NB4 (cell line): ENCODE data around the gene ADGRD2.

Experiments
- POLR2A ChIP-seq: IDR thresholded peaks from 2 replicates; pipeline ENCODE4 v1.6.1; 2011; ENCODE audit warnings: mild to moderate bottlenecking; ENCODE audit not compliant: insufficient read length; ENCODE audit errors: extremely low read depth
- TF ChIP-seq, protein P1 (sequence below): IDR thresholded peaks from one replicate; pipeline ENCODE4 v1.5.1; 2012; ENCODE audit warnings: low read depth, low read length
- TF ChIP-seq, protein P2 (sequence below): IDR thresholded peaks from 2 replicates; pipeline ENCODE4 v1.6.1; 2011; ENCODE audit warnings: low read depth, low read length

DNA sequence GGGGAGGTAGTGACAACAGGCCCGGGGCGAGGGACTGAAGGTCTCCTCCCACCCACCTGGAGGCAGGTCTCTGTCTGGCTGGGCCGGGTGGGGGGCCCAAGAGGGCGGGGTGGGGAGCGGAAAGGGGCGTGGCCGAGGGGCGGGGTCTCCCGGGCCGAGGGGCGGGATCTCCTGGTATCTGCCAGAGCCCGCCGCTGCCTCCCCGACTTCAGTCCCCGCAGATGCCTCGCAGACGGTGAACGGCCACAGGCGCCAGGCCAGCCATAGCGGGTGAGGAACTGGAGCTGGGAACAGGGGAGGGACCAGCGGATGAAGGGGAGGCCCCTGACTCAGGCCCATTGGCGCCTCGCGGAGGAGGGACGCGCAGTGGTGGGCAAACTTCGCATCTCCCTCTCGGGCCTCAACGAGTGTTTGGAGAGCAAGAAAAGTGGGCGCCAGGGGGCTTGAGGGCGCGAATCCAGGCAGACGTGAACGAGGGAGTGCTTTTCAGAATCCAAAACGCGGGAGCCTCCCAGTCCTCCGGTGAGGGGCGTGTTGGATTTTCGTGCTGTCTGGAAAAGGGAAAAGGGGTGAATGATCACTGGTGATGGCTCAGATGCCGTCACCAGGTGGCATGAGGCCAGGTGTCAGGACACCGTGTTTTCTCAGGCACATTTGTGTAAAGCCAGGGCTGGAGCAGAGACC is at the start of gene ADGRD2:
- TF ChIP-seq, protein P1, sequence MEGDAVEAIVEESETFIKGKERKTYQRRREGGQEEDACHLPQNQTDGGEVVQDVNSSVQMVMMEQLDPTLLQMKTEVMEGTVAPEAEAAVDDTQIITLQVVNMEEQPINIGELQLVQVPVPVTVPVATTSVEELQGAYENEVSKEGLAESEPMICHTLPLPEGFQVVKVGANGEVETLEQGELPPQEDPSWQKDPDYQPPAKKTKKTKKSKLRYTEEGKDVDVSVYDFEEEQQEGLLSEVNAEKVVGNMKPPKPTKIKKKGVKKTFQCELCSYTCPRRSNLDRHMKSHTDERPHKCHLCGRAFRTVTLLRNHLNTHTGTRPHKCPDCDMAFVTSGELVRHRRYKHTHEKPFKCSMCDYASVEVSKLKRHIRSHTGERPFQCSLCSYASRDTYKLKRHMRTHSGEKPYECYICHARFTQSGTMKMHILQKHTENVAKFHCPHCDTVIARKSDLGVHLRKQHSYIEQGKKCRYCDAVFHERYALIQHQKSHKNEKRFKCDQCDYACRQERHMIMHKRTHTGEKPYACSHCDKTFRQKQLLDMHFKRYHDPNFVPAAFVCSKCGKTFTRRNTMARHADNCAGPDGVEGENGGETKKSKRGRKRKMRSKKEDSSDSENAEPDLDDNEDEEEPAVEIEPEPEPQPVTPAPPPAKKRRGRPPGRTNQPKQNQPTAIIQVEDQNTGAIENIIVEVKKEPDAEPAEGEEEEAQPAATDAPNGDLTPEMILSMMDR, result no peak
- TF ChIP-seq, protein P2, sequence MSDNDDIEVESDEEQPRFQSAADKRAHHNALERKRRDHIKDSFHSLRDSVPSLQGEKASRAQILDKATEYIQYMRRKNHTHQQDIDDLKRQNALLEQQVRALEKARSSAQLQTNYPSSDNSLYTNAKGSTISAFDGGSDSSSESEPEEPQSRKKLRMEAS, result no peak
- no peak for TF ChIP-seq POLR2A
